ENCODE measurements around the gene GMFB.

GMFB gene

DNA sequence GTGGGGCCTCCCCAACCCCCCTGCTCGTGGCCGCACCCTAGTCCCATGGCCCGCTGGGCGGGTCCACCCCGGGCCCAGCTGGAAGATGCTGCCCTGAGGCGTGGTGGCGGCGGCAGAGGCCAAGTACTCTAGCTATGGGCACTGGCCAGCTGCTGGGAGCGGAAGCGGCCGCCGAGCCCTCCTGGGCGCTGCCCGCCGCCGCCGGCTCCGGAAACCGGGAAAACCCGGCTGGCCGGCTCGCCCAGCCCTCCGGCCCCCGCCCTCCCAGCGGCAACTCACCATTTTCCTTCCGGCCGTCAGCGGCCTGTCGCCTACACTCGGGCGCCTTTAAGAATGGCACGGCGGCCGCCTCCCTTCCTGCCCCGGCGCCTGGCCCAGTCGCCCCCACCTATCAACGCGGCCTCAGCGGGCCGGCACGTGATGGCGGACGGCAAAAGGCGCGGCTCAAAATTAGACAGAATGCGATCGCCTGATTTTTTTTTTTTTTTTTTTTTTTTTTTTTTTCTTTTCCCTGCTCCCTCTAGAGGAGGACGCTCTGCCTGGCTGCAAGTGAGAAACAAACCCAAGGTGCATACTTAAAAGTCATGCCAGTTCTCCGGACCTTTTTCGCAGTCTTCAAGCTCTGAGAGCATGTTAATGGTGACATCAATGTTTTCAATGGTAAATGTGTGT, at the start of gene GMFB:
GMFB (minus strand) TSS at position 335 of the 672 bp plus-strand sequence; CDS start at position 282, 53 bp downstream.
- peak; percentile 86 for DNase-seq

DNA sequence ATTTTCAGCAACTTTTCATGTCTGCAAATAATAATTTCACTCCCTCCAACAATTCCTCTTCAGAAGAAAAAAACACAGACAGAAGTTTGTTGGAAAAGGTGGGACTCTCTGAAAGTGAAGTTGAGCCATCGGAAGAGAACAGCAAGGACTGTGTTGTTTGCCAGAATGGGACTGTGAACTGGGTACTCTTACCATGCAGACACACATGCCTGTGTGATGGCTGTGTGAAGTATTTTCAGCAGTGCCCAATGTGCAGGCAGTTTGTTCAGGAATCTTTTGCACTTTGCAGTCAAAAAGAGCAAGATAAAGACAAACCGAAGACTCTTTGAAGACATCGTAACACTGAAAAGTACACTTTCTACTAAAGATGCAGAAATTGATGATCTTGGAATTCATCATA, 49.3 kb upstream of the GMFB start:
- DNase-seq = no peak

DNA sequence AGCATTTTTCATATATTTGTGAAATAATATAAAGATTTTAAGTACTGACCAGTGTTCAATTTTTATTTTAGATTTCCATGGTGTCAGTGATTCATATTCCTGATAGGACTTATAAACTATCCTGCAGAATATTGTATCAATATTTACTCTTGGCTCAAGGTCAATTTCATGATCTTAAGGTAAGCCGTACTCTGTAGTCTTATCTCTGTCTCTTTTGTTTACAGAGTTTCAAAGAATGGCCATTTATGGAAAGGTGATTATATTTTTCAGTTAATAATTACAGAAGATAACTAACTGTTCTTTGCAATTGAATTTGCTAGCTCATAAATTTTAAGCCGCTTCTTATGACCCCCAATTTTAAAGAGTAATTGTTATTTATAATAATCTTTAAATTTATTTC, 48.9 kb upstream of the GMFB start:
- DNase-seq = no peak

GRCh38 chr14:54535646-54536045, 46.9 kb upstream of the GMFB start:
- no peak for DNase-seq

GRCh38 chr14:54535126-54535525, 46.3 kb upstream of the GMFB start:
- no peak for DNase-seq

- no peak for DNase-seq
These were observed 44.3 kb upstream of the GMFB start for GRCh38 chr14:54533100-54533499.

- no peak for DNase-seq
These were observed 43.6 kb upstream of the GMFB start for GRCh38 chr14:54532111-54533012.

DNA sequence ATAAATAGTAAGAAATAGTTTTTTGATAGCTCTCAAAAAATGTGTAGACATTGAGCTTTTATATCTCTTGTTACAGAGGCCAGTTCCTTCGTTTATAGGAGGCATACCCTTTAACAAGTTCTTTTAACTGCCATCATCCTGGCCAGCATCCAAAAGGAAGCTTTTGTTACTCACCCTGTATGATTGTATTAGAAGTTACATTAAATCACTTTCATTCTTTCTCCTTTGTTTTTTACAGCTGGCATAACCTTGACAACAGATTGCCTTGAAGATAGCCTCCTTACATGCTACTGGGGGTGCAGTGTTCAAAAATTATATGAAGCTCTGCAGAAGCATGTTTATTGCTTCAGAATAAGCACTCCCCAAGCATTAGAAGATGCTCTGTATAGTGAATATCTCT, 41.0 kb upstream of the GMFB start:
- no peak for DNase-seq

GRCh38 chr14:54528973-54529372, 40.2 kb upstream of the GMFB start:
- DNase-seq = no peak

- DNase-seq = no peak
These were observed 35.6 kb upstream of the GMFB start for GRCh38 chr14:54524410-54524809.

DNA sequence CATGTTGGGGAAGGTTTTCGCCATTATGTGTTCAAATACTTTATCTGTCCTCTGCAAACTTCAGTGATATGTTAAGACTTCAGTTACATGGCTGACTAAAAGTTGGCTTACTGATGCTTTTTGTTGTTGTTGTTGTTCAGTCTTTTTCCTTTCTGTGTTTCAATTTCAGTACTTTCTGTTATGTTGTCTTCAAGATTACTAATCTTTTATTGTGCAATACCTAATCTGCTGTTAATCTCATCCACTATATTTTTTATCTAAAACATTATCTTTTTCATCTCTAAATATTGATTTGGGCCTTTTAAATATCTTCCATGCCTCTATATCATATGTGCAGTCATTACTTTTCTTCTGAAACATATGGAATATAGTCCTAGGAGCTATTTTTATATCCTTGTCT, 27.9 kb upstream of the GMFB start:
- DNase-seq = no peak

DNA sequence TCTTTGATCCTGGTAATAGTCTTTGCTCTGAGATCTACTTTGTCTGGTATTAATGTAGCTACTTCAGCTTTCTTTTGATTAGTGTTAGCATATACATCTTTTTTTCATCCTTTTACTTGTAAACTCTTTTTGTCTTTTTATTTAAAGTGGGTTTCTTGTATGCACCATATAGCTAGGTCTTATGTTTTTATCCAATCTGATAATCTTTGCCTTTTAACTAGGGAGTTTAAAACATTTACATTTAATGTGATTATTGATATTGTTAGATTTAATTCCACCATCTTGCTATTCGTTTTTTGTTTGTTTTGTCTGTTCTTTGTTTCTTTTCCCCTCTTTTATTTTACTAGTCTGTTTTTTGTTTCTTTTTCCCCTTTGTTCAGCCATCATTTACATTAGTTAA, 26.9 kb upstream of the GMFB start:
- DNase-seq = no peak

DNA sequence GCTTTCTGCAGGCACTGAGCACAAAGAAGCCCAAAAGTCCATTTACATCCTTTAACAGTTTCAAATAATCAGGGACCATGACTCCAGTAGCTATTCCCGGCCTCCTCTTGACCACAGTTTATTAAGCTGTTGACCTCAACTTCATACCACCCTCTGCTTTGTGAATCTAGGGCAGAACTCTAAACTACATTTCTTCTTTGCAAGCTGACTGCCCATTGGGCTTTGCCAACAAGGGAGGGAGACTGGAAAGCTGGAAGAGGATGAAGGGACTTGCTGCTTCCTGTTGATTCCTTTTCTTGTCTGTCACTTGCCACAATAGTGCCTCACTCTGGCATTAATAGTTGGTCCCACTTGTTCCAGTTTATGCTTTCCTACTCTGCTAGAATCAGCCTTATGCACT, 23.6 kb upstream of the GMFB start:
- DNase-seq = no peak

GRCh38 chr14:54509546-54510501, 21.0 kb upstream of the GMFB start, which contains the start of gene CGRRF1:
TSS of gene CGRRF1 (plus strand) at chr14:54509906. CDS start at chr14:54509960, 54 bp downstream.
- peak; percentile 97 for DNase-seq

DNA sequence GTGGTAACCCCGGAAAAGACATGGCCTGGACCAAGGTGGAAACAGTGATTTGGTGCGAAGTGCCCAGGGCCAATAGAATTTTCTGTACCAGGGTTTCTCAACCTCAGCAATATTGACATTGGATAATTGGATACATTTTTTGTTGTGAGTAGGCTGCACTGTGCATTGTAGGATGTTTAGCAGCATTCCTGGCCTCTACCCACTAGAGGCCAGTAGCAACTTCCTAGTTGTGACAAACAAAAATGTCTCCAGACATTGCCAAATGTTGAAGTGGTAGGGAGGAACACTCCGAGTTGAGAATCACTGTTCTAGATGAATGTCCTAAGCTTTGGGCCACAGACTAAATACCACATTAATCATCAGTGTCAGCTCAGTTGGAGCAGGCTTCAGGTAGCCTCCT, 14.7 kb upstream of the GMFB start:
- DNase-seq = no peak

DNA sequence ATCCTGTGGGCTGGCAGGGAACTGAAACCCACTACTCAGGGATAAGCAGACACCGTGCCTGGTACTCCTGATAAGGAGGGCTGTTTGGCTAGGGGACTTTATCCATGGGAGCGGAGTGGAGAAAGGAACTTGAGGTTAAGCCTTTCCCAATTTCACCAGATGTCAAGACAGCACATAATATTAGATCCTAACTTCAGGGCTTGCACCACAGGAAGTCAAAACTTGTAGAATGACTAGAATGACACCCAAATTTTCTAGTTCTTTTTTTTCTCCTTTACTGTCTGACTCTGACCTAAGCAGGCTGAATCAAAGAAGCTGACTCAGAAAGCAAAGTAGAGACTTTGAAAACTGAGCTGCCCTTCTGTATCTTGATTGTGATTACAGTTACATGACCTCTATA, 13.8 kb upstream of the GMFB start:
- no peak for DNase-seq

GRCh38 chr14:54501480-54501879, 12.7 kb upstream of the GMFB start:
- DNase-seq = no peak

GRCh38 chr14:54500744-54501143, 12.0 kb upstream of the GMFB start:
- no peak for DNase-seq

DNA sequence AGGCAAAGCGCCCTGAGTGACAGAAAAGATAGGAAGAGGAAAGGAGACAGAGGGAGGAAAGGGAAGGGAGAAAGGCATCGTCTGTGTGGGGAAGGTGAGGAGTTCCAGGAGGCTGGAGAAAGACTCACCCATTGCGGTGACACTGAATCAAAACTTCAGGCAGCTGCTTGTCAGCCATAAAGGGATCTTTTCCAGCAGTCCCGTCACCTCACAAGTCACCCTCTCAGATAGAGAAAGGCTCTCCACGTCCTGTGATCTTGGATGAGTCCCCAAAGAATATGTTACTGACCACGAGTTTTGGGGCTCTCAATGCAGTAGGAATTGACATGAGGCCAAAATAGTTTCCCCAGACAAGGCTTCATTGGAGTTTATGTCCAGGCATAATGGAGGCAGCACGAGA, 9.8 kb upstream of the GMFB start:
- no peak for DNase-seq

DNA sequence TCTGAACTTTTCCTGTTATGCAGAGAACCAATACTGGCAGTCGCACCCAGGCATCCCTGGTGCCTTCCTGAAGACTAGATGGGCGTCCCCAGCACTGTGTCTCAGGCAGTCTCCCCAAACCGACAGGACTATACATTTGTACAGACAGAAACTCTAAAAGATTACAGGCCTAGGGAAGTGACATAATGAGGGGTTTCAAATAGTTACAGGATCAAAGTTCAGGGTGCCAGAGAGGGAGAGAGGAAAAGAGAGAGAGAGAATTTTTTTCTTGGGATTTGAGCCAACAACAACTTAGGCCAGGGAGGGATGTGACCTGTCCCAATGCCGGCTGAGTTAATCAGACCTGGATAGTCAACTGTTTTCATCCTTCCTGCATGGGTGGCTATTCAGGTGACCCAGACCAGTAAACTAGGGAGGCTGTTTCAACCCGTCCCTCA, 9.3 kb upstream of the GMFB start:
- no peak for DNase-seq

GRCh38 chr14:54497224-54497623, 8.4 kb upstream of the GMFB start:
- DNase-seq = no peak

DNA sequence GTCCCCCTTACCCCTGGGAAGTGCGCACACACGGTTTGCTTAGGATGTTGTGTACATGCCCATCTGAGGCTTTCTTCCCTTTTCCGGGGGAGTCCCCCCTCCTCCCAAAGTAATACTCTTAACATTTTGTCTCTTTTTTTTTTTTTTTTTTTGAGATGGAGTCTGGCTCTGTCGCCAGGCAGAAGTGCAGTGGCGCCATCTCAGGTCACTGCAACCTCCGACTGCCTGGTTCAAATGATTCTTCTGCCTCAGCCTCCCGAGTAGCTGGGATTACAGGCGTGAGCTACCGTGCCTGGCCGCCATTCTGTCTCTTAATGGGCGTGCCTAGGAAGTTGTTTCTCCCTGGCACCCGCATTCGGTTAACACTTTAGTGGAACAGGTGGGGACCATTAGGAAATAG, 4.5 kb upstream of the GMFB start:
- no peak for DNase-seq

Data from activated gamma-delta T cell treated with Interleukin-2 at 50 U/mL for 16 hours (primary cell).